Activated T-cell treated with anti-CD3 and anti-CD28 coated beads for 48 hours (primary cell): ENCODE results near the gene KCTD7.
"Not testable (repeated sequence)": the region's sequence is repeated elsewhere in the genome, so short reads cannot be mapped to it uniquely, and the experiment has no call there.

Experiments used
- DNase-seq: peaks from one replicate; pipeline ENCODE4 v3.0.0-alpha.2; 2020; ENCODE audit warnings: low read depth

The KCTD7 gene

DNA sequence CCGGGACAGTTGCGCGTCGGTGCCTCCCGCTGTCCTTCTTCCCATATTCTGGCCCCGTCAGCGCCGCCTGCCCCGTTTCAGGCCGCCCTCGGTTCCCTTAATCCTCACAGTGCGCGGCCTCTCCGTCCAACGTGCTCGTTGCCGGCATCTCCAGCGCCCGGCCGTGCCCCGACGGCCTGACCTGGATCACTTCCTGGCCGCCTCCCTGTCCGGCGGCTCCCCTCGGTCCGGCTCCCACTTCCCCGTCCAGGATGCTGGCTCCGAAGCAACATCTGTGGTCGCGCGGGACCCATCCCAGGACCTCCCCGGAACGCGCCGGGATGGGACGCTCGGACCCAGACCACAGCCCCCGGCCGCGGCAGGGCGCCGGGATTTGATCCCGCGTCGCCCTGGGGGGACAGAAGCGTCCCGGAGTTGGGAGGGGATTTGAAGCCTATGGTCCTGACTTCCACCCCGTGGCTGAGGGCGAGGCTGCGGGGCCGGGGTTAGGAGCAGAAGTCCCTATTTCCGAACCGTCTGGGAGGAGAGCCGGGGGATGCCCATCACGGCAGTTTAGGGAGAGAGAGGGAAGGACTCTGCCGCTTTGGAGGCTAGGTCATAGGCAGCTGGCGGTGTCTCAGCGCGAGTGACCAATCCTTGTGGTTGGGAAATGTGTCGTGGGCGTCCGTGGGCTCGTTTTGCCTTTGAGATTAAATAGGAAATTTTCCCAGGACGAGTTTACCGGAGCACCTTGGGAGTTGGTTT lies 53.8 kb downstream of the KCTD7 start:
- no peak for DNase-seq

DNA sequence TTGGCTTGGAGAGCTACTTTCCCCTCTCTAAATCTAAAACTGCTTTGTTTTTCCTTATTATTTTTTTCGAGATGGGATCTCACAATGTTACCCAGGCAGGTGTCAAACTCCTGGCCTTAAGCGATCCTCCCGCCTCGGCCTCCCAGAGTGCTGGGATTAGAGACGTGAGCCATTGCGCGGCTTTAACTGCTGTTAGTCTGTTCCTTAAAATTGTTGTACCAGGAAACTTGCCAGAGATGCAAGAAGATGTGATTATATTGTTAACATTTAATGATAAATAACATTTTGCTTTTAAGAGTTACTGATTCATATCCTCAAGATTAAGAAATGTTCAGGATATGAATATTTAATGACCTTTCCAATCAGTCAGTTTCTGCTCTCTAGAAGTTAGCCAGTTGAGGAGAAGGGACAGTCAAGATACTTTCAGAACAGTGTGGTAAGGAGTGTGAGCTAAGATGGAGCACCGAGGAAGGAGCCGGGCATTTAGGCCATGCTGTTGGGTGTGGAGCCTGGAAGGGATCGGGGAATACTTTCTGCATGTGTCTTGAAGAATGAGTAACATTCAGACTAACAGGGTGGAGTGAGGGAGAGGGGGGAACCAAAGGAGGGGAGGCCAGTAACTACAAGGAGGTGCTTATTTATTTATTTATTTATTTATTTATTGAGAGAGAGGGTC lies 54.6 kb downstream of the KCTD7 start:
- DNase-seq: not testable (repeated sequence)

DNA sequence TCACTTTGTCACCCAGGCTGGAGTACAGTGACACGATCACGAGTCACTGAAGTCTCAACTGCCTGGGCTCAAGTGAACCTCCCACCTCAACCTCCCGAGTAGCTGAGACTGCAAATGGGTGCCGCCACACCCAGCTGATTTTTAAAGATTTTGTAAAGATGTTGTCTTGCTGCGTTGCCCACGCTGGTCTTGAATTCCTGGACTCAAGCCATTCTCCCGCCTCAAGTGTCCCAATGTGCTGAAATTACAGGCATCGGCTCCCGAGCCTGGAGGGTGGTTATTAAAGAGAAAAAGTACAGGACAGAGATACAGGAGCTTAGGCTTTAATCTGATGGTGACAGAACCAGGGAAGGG lies 55.1 kb downstream of the KCTD7 start:
- DNase-seq: no peak

DNA sequence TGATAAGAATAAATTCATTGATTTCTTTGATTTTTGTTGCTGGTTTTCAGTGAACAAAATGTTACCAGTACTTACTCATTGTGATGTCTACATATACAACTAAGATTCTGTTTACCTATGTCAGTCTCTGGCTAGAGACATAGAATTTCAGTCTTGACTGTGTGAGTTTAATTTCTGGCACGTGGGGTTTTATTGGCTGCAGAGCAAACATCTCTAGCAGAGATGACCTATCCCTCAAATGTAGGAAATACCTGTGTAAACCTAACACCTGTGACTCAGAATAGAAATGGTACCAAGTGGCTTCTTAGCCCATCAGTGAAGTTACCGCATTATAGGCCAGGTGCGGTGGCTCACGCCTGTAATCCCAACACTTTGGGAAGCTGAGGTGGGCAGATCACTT lies 57.0 kb downstream of the KCTD7 start:
- DNase-seq: not testable (repeated sequence)

DNA sequence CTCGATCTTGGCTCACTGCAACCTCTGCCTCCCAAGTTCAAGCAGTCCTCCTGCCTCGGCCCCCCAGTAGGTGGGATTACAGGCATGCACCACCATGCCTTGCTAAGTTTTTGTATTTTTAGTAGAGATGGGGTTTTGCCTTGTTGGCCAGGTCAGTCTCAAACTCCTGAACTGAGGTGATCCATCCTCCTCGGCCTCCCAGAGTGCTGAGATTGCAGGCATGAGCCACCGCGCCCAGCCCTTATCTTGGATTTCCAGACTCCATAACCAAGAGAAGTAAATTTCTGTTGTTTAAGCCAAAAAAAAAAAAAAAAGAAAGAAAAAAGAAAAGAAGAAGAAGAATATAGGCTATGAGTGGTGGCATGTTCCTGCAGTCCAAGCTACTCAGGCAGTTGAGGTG lies 58.5 kb downstream of the KCTD7 start:
- DNase-seq: no peak

DNA sequence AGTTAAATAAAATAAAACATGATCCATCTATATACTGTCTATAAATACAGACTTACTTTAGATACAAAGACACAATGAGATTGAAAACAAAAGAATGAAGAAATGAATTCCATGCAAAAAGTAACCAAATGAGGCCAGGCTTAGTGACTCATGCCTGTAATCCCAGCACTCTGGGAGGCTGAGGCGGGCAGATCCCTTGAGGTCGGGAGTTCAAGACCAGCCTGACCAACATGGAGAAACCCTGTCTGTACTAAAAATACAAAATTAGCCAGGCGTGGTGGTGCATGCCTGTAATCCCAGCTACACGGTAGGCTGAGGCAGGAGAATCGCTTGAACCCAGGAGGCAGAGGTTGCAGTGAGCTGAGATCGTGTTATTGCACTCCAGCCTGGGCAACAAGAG lies 59.0 kb downstream of the KCTD7 start:
- not testable (repeated sequence) for DNase-seq

DNA sequence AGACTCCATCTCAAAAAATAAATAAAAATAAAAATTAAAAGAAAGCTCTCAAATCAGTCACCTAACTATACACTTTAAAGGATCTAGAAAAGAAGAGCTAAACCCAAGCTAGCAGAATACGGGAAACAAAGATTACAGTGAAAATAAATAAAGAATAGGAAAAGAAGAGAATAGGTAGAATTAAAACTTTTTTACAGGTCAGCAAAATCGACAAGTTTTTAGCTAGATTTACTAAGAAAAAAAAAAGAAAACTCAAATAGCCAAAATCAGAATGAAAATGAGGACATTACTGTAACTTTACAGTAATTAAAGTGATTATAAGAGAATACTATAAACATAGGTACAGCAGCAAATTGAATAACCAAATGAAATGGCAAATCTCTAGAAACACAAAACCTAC lies 60.4 kb downstream of the KCTD7 start:
- DNase-seq: no peak

DNA sequence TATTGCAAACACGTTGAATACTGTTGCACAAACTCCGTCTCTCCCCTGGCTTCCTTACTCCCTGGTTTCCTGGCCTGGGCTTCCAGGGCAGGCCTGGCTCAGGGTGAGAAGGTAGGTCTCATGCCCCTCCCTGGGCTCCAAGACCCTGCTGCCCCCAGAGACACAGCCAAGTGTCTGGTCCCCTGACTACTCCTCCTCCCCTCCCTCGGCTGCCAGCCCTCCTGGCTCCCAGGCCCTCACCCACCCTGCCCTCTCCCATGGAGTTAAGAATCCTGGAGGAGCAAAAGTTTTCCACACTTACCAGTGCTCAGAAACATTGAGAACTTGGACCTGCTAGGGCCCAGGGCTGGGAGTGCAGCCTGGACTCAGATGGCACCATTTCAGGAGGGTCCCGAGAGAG lies 64.7 kb downstream of the KCTD7 start:
- DNase-seq: no peak
